Mesodermal cell (in vitro differentiated cells): ENCODE data around the gene SDR39U1.

Experiments
- H3K27ac ChIP-seq: 2 replicates; pipeline ENCODE4 v1.7.0; 2013; ENCODE audit warnings: mild to moderate bottlenecking, low read depth, low read length, moderate library complexity; ENCODE audit not compliant: severe bottlenecking
- H3K36me3 ChIP-seq: 2 replicates; pipeline ENCODE4 v1.7.1; 2013; ENCODE audit warnings: mild to moderate bottlenecking, low read length, moderate library complexity; ENCODE audit not compliant: control insufficient read depth, insufficient read depth
- H3K4me1 ChIP-seq: one replicate; pipeline ENCODE4 v1.7.1; 2013; ENCODE audit warnings: mild to moderate bottlenecking, low read length; ENCODE audit not compliant: insufficient read depth, control insufficient read depth, poor library complexity, severe bottlenecking
- H3K4me3 ChIP-seq: 2 replicates; pipeline ENCODE4 v1.7.0; 2013; ENCODE audit warnings: low read length, control low read depth, mild to moderate bottlenecking; ENCODE audit not compliant: insufficient read depth, poor library complexity, severe bottlenecking; ENCODE audit errors: extremely low read depth
- H3K9me3 ChIP-seq: 2 replicates; pipeline ENCODE4 v1.7.1; 2013; ENCODE audit warnings: mild to moderate bottlenecking, low read length, moderate library complexity; ENCODE audit not compliant: control insufficient read depth
- WGBS, 2 experiments: methylation state at CpG; one replicate each; pipeline ENCODE4 v1.1.5; 2013; ENCODE audit warnings: missing lambda C conversion rate in 2 of 2; ENCODE audit not compliant: insufficient coverage in 2 of 2; 5-methylcytosine and 5-hydroxymethylcytosine counted together

Gene SDR39U1

GRCh38 chr14:24416254-24416931 is 26.2 kb downstream of the SDR39U1 start:
- H3K4me1 ChIP-seq: no peaks in the 10 kb centered on the region
- WGBS, 2 experiments: 94% methylated on average over 18 of the region's 19 CpGs
- no peak overlapping the region for H3K27ac ChIP-seq
- H3K36me3 ChIP-seq: peaks cover 30% of the 10 kb centered on the region
- H3K4me3 ChIP-seq: no peak overlapping the region
- no peaks in the 10 kb centered on the region for H3K9me3 ChIP-seq

- H3K9me3 ChIP-seq: no peaks in the 10 kb centered on the region
- no peak overlapping the region for H3K4me3 ChIP-seq
- no peak overlapping the region for H3K27ac ChIP-seq
- 95% methylated on average over 19 of the region's 25 CpGs for WGBS, 2 experiments
- H3K4me1 ChIP-seq: no peaks in the 10 kb centered on the region
- peaks cover 36% of the 10 kb centered on the region for H3K36me3 ChIP-seq
Observed at GRCh38 chr14:24415421-24416253, 26.9 kb downstream of the SDR39U1 start.

GRCh38 chr14:24414732-24415420 is 27.7 kb downstream of the SDR39U1 start:
- H3K9me3 ChIP-seq: no peaks in the 10 kb centered on the region
- H3K4me1 ChIP-seq: no peaks in the 10 kb centered on the region
- no peak overlapping the region for H3K4me3 ChIP-seq
- H3K36me3 ChIP-seq: peaks cover 36% of the 10 kb centered on the region
- no peak overlapping the region for H3K27ac ChIP-seq
- 92 to 93% methylated on average over 13 of the region's 15 CpGs for WGBS, 2 experiments

GRCh38 chr14:24414077-24414476 is 28.5 kb downstream of the SDR39U1 start:
- H3K9me3 ChIP-seq: no peaks in the 10 kb centered on the region

GRCh38 chr14:24411443-24412389 is 30.9 kb downstream of the SDR39U1 start:
- no peaks in the 10 kb centered on the region for H3K9me3 ChIP-seq
- WGBS, 2 experiments: 75 to 86% methylated on average over 11 to 15 of the region's 16 CpGs

More at GRCh38 chr14:24414077-24414476, 28.5 kb downstream of the SDR39U1 start:
- Histone ChIP-seq H3K27ac (no peak overlapping the region), H3K4me3 (no peak overlapping the region), H3K36me3 (peaks cover 41% of the 10 kb centered on the region), H3K4me1 (no peaks in the 10 kb centered on the region)
- no CpG with 5 or more reads among the region's 1 CpG for WGBS, 2 experiments

GRCh38 chr14:24409956-24410355 is 32.6 kb downstream of the SDR39U1 start:
- Histone ChIP-seq H3K4me3 (no peak overlapping the region), H3K4me1 (no peaks in the 10 kb centered on the region), H3K27ac (no peak overlapping the region), H3K36me3 (peaks cover 54% of the 10 kb centered on the region), H3K9me3 (no peaks in the 10 kb centered on the region)
- WGBS, 2 experiments: 94 to 98% methylated on average over 10 of the region's 10 CpGs

More at GRCh38 chr14:24411443-24412389, 30.9 kb downstream of the SDR39U1 start:
- Histone ChIP-seq H3K36me3 (peaks cover 54% of the 10 kb centered on the region), H3K4me3 (no peak overlapping the region), H3K4me1 (no peaks in the 10 kb centered on the region), H3K27ac (no peak overlapping the region)

- 87 to 98% methylated on average over 4 to 5 of the region's 6 CpGs for WGBS, 2 experiments
- Histone ChIP-seq H3K4me1 (no peaks in the 10 kb centered on the region), H3K36me3 (peaks cover 49% of the 10 kb centered on the region), H3K9me3 (no peaks in the 10 kb centered on the region), H3K4me3 (no peak overlapping the region), H3K27ac (no peak overlapping the region)
Observed at GRCh38 chr14:24409192-24409591, 33.4 kb downstream of the SDR39U1 start.

GRCh38 chr14:24408764-24409163 is 33.8 kb downstream of the SDR39U1 start:
- no peak overlapping the region for H3K4me3 ChIP-seq
- H3K27ac ChIP-seq: no peak overlapping the region
- peaks cover 3% of the 10 kb centered on the region for H3K4me1 ChIP-seq
- no peaks in the 10 kb centered on the region for H3K9me3 ChIP-seq
- WGBS, 2 experiments: 95 to 96% methylated on average over 3 of the region's 3 CpGs
- peaks cover 45% of the 10 kb centered on the region for H3K36me3 ChIP-seq

- H3K27ac ChIP-seq: no peak overlapping the region
- WGBS, 2 experiments: 92 to 99% methylated on average over 11 to 17 of the region's 18 CpGs
- H3K9me3 ChIP-seq: no peaks in the 10 kb centered on the region
- no peak overlapping the region for H3K4me3 ChIP-seq
- peaks cover 6% of the 10 kb centered on the region for H3K4me1 ChIP-seq
- peaks cover 35% of the 10 kb centered on the region for H3K36me3 ChIP-seq
Observed at GRCh38 chr14:24407608-24408325, 34.8 kb downstream of the SDR39U1 start.
